GM12891 (cell line): ENCODE measurements around the gene SETBP1.

Experiments
- POLR2A ChIP-seq: IDR thresholded peaks from 2 replicates; pipeline ENCODE4 v1.6.1; 2011; ENCODE audit warnings: low read depth, low read length, control low read depth
- POLR2AphosphoS5 ChIP-seq: IDR thresholded peaks from 2 replicates; pipeline ENCODE4 v1.6.1; 2011; ENCODE audit warnings: low read depth, low read length, control low read depth
- POU2F2 ChIP-seq: IDR thresholded peaks from 2 replicates; pipeline ENCODE4 v1.6.1; 2011; ENCODE audit warnings: low read depth, mild to moderate bottlenecking, control low read depth, low read length, moderate library complexity
- SPI1 ChIP-seq: IDR thresholded peaks from 2 replicates; pipeline ENCODE4 v1.6.1; 2011; ENCODE audit warnings: low read depth, low read length, control low read depth
- TAF1 ChIP-seq: IDR thresholded peaks from 2 replicates; pipeline ENCODE4 v1.6.1; 2011; ENCODE audit warnings: low read depth, low read length, control low read depth

- no peak for TF ChIP-seq POLR2A
- no peak for TF ChIP-seq POLR2AphosphoS5
- no peak for TF ChIP-seq SPI1
- TF ChIP-seq POU2F2 = no peak
- TF ChIP-seq TAF1 = no peak
Measured at GRCh38 chr18:44792456-44793061, 111.9 kb downstream of the SETBP1 start.
